Kidney tubule cell (primary cell): ENCODE measurements around the gene MVB12B.

ENCODE experiments used
- DNase-seq: peaks from one replicate; pipeline ENCODE4 v3.0.0-alpha.2; 2018; ENCODE audit warnings: low spot score

The MVB12B gene

GRCh38 chr9:126521551-126521950 is 194.9 kb downstream of the MVB12B start:
- no peak for DNase-seq

- DNase-seq = no peak
Observed at GRCh38 chr9:126521976-126522590, 195.5 kb downstream of the MVB12B start.

GRCh38 chr9:126522612-126523356 is 196.2 kb downstream of the MVB12B start:
- no peak for DNase-seq

GRCh38 chr9:126523611-126524111 is 197.0 kb downstream of the MVB12B start:
- DNase-seq = no peak

- no peak for DNase-seq
Observed at GRCh38 chr9:126524353-126525077, 197.9 kb downstream of the MVB12B start.

GRCh38 chr9:126526218-126527108 is 199.8 kb downstream of the MVB12B start:
- no peak for DNase-seq

- no peak for DNase-seq
Observed at GRCh38 chr9:126527109-126527825, 200.6 kb downstream of the MVB12B start.

GRCh38 chr9:126528111-126528510 is 201.5 kb downstream of the MVB12B start:
- DNase-seq = no peak

GRCh38 chr9:126528915-126529314 is 202.3 kb downstream of the MVB12B start:
- DNase-seq = no peak

GRCh38 chr9:126531035-126531571 is 204.5 kb downstream of the MVB12B start:
- DNase-seq = no peak

- DNase-seq = no peak
Observed at GRCh38 chr9:126531591-126531990, 205.0 kb downstream of the MVB12B start.

GRCh38 chr9:126532019-126532462 is 205.4 kb downstream of the MVB12B start:
- DNase-seq = no peak

GRCh38 chr9:126532489-126532888 is 205.9 kb downstream of the MVB12B start:
- DNase-seq = no peak

GRCh38 chr9:126532951-126533925 is 206.6 kb downstream of the MVB12B start:
- DNase-seq = no peak

- DNase-seq = no peak
Observed at GRCh38 chr9:126533926-126534310, 207.3 kb downstream of the MVB12B start.

GRCh38 chr9:126534431-126535186 is 208.0 kb downstream of the MVB12B start:
- DNase-seq = no peak

GRCh38 chr9:126536131-126536530 is 209.5 kb downstream of the MVB12B start:
- DNase-seq = no peak

GRCh38 chr9:126536841-126537465 is 210.3 kb downstream of the MVB12B start:
- DNase-seq = no peak
